Stimulated activated CD8-positive, alpha-beta memory T cell treated with anti-CD3 and anti-CD28 coated beads, Interleukin-7, amount 100 ng/mL, for 4 hours (primary cell): ENCODE data around the gene PARD3B.

Experiments used
- DNase-seq, 2 donors: peaks; one replicate each; pipeline ENCODE4 v3.0.0-alpha.2; 2020; ENCODE audit warnings: low read depth in 2 of 2

Gene PARD3B

GRCh38 chr2:205650450-205650849 lies 1105.2 kb downstream of the PARD3B start:
- no peak for DNase-seq

GRCh38 chr2:205650931-205651330 lies 1105.7 kb downstream of the PARD3B start:
- no peak for DNase-seq

DNA sequence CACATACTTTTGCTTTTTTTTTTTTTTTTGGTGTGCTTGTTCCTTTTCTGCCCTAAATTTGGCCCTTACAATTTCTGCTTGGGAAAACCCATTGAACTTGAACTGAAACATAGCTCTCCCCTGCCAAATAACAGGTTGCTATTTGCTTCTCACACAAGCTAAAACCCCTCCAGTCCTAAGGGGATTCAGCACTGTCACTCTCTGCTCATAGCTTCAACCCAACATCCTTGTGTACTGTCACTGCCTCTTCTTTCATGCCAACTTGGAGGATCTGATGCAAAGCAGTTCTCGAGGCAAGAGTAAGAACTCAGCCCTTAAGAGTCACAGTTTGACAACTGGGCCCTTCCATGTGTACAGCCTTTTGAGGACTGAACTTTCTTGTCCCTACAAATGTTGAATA lies 1106.4 kb downstream of the PARD3B start:
- DNase-seq: no peak

DNA sequence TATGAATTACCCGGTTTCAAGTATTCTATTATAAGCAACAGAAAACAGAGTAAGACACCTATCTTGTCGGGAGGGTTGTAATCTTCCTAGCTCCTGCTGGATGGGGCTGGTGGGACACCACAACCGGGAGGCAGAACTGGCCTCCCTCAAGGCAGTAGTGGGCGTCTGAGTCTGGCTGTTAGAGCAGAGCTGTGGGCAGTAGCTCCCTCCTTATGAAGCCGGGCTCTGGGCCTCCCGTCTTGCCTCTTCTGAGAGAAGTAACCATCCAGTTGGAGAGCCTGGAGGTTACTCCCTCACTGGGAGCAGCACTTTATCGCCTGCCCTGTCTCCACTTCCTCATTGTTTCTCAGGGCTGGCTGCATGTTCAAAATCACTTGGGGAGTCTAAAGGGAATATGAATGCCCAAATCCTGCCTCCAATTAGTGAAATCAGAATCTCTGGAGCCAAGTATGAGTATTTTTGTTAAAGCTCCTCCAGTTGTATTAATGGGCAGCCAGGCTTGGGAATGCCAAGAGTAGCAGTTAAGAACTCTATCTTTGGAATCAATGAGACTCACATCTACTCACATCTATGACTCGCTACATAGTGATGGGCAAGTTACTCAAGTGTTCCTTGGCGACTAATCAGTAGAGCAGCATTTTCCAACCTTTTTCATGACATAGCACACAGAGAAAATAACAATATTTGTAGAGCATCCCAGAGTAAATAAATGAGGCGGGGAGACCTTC lies 1109.8 kb downstream of the PARD3B start:
- no peak for DNase-seq

DNA sequence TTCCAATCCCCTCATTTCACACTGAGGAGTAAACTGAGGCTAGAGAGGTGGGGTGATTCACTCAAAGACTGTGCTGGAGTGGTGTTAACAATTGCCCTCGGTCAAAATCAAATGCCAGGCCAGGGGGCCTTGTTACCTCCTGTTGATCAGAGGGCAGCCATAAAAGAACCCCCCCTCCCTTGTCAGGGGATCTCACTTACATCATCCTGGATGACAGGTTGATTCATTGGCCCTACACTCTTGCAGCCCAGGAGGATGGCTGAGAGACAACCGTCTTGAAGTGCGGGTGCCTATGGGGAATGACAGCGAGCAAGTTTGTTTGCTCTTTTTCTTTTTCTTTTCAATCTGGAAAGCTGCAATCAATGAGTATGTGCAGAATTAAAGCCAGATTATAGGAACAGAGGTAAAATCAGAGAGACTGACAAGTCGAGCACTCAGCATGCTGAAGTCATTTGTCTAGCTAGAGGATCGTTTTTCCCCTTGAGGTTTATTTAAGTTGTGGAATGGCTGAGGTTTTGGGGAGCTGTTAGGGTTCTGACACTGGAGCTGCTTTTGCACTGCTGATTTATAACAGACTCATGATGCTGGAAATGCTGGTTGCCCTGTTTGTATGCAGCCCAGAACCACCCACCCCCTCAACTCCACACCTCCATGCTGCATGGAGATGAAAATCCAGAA lies 1110.6 kb downstream of the PARD3B start:
- no peak for DNase-seq

GRCh38 chr2:205656461-205656860 lies 1111.2 kb downstream of the PARD3B start:
- no peak for DNase-seq

- no peak for DNase-seq
These were observed 1111.7 kb downstream of the PARD3B start for GRCh38 chr2:205656941-205657340.

GRCh38 chr2:205657579-205657978 lies 1112.3 kb downstream of the PARD3B start:
- no peak for DNase-seq

GRCh38 chr2:205658068-205658467 lies 1112.8 kb downstream of the PARD3B start:
- no peak for DNase-seq

GRCh38 chr2:205658572-205658971 lies 1113.3 kb downstream of the PARD3B start:
- no peak for DNase-seq

DNA sequence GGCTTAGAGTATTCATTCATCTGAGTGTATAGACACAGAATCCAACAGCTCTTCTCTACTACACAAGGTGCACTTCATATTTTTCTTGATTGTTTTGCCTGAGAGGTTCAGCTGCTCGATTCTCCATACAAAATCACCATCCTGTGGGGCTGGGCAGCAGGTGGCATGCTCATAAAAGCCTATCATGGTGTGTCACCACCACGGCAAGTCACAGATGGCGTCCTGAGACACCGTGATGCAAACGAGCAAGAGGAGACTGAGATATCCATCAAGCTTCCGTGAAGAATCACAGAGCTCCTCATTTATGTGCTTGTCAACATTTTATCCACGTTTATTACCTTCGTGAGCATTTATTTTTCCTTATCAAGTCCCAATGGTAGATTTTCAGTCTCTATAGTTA lies 1114.6 kb downstream of the PARD3B start:
- DNase-seq: no peak

DNA sequence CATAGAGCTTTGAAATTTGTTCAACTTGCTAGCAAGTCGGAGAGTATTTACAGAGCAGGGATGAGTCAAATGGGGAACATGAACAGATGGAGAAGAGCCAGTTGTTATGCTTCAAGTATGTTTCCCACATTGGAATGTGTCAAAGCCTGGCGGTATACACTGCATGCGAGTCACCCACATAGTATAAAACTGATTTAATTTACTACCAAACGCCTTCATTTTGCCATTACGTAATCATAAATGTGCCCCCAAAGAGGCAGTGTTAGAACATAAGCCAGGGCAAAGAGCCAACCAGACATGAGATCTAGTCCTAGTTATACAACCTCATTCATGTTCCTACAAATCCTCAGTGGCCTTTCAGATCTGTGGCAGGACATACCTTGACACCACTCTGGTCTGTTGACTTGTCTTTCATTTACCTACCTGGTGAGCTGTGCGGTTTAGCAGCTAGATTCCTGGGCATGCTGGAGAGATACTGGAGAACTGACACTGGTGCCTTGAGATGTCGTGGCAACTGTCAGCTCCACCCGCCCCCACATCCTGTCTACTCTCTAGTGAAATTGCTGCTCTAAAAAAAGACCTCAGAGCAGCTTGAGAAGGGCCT lies 1115.3 kb downstream of the PARD3B start:
- peak; percentile 19 to 20 for DNase-seq

DNA sequence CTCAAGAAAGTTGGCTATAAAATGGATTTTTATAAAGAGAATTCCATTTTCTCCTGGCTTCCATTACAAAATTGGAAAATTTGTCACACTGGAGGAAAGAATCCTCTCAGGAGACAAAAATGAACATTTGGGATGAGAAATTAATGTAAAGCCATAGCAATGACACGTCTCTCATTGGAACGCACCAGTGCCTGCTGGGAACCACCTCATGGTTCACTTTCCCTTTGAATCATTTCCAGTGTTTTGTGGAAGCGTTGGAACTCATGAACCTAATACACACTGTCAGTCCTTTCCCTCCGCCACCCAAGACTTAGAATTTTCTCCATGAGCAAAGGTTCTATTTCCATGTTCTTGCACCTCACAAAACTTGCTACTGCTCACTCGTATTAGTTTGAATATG lies 1116.0 kb downstream of the PARD3B start:
- DNase-seq: no peak

GRCh38 chr2:205662206-205662965 lies 1117.1 kb downstream of the PARD3B start:
- DNase-seq: no peak

DNA sequence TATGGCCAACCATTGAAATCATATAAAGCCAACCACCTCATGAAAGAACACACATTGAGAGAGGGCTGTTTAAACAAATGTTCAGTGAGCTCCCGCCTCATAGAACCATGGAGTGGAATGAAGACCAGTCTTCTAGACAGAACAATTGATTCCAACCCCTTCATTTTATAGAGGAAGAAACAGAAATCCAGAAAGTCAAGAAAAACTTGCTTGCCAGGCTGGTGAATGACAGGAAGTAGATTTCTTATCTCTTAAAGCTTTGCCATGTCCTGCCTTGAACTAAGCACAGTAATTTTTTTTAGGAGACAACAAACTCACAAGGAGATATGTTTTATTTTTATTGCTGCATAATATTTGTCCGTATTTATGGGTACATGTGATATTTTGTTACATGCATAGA lies 1120.5 kb downstream of the PARD3B start:
- DNase-seq: no peak
